Suppressor macrophage treated with lipopolysaccharide for 1 hour (primary cell): ENCODE results near the gene HBG1.
A peak's percentile ranks its signal among the peaks of the same experiment; 100 is the strongest.

ENCODE experiments used
- DNase-seq, 3 donors: peaks; one replicate each; pipeline ENCODE4 v3.0.0-alpha.2; 2020 to 2022

The HBG1 gene

DNA sequence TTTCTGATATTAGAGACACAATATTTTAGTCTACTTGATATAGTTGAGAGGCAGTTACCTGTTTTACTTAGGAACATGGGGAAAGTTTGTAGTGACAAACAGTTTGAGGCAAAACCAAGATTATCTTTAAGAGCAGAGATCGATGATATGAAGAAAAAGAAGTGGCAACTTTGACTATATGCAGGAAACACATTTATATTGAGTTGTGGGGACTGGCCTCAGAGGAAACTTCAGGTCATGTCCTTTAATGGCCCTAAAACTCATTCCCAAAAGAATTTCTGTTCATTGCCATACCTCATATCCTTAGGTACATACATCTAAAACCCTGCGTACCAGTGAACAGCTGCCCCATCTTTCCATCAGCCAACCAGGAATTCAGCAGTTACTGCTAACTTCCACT lies 4.5 kb downstream of the HBG1 start:
- no peak for DNase-seq

DNA sequence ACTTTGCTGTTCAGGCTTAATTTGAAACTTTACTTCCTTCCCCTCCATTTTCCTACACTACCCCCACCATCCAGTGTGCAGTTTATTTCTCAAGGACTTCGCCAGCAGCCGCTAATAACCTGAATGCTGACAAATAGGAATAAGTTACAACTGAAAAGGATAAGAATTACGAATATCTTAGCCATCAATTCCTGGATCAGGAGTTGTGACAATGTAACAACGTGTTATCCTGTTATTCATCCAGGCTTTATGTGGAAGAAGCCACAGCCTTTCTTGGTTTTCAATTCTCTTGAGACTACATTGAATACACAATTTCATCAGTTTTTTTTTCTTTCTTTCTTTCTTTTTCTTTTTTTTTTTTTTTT lies 5.9 kb downstream of the HBG1 start:
- DNase-seq, result no peak

DNA sequence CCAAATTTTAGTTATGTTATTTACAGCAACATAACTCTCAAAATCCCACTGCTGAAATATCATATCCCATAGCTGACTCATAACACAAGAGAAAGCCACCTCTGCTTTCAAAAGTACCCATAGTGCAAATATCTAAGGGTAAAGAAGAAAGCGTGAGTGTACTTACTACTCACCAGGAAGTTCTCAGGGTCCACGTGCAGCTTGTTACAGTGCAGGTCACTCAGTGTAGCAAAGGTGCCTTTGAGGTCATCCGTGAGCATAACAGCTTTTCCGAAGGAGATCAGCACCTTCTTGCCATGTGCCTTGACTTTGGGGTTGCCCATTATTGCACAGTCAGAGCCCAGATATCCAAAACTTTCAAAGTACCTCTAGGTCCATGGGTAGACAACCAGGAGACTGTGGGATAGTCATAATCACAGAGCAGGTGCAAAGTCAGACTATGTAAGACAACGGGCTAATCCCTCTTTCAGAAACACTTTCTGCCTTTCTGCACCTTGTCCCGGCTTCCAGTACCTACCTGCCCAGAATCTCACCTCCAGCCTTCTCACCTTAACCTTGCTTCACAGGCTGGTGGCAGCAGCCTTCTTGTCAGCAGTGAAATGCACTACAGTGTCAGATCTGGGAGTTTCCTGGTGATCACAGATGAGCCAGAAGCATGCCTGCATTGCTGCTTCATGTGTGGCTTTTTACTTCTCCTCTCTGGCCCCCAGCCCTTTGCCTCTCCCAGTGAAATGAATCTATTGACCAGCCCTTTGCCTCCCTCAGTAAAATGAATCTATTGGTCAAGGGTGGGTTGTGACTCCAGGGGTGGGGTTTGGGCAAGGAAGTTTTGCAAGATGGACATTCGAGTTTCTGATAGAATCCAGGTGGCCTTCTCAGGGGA lies 6.5 kb downstream of the HBG1 start:
- DNase-seq, result no peak

DNA sequence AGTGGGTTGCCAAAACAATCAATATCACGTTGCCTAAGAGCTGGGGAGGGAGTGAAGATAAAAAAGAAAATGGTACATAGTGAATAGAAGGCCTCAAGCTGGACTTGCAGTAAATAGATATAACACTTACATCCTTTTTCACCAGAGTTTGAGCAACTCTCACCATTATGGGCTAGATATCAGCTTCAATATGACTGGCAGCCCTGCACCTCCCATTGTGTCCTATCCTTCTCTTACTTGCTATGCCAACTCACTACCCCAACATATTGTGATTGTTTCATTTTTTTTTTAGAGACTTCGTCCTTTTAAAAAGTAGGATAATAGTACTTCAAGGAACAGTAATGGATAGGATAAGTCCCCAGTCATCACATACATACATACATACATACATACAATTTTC lies 7.4 kb downstream of the HBG1 start:
- no peak for DNase-seq

DNA sequence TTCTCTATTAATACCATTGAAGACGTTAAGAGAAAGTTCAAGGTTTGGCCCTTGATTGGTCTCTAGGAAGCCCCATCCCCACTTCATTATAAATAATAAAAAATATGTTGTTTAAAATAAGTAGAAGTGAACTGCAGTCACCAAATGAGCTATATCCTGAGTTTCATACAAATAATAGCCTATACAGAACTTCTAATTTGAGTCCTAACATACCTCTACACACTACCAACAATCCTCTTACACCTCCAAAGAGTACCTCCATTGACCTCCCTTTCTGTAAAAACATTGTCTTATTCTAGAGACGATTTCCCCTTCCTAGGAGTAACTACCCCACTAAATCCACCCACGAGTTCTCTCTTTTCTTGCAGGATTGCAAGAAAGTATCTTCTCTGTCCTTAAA lies 8.2 kb downstream of the HBG1 start:
- no peak for DNase-seq

DNA sequence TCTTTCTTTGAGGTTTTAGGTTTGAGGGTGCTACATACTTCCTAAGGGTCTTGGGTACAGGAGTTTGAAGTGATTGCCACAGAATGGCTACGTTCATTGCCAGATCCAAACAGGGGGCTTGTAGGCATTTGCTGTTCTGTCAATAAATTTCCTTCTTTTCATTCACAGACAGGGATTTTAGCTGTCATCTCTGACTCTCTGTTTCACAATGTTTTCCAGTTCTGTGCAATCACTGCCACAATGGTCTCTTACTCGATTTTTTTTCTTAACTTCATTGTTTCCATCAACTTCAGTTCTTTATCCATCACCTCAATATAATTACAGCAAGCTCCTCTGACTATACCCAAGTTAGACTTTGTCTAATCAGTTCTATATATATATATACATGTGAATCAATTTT lies 9.2 kb downstream of the HBG1 start:
- DNase-seq, result no peak

DNA sequence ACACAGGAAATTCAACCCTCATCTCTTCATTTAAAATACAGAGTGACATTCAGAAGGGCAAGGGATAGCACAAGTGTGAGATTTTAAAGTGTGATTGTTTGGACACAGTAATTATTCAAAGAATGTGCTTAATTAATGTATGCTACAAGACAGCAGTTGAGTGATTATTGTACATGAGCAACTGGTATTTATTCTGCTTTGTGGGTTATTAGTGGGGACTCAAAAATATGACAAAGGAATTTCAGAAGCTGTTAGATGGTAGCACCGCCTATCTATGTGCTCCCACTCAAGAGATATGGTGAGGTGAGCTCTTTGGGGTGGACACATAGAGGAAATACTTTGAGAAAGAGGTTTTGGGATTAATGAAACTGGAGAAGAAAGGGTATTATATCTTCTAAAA lies 9.6 kb downstream of the HBG1 start:
- no peak for DNase-seq

DNA sequence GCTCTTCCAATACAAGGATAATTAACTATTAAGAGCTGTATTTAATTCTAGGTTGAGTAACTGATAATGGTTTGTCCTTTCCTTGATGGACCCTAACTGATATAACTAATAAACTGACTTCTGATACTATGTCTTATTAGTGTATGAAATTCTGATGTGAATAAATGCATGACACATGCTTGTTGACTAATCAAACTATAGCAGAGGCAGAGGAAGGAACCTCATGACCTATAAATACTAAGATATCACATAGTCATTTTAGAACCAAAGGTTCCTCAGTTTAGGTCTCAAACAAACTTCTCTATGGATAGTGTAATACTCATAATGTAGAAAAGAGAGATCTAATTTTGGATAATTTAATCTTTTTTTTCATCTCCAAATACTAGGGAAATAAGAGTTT lies 10.6 kb downstream of the HBG1 start:
- peak; percentile 30 to 61 (median 51) for DNase-seq

DNA sequence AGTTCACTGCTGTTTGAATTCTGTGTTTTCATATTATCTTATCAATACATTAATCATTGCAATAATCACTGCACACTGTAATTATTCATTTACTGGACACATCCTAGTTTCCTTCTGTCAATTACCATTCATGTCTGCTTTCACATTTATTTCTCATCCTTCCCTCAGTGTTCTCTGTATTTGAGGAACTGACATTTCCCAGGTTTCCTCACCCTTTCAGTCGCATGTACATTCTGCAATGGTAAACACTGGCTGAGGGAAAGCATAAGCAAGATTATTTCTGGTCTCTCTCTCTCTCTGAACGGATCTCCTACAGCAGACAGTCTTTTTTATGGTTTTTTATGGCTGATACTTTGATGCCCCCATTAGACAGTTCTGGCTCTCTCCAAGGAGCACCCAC lies 11.2 kb downstream of the HBG1 start:
- DNase-seq, result peak; percentile 46 to 57 (median 50)

DNA sequence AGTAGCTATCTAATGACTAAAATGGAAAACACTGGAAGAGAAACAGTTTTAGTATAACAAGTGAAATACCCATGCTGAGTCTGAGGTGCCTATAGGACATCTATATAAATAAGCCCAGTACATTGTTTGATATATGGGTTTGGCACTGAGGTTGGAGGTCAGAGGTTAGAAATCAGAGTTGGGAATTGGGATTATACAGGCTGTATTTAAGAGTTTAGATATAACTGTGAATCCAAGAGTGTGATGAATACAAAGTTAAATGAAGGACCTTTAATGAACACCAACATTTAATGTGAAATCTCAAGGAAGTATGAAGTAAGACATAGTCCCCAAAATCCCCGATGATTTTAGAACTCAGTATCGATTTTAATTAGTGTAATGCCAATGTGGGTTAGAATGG lies 12.2 kb downstream of the HBG1 start:
- no peak for DNase-seq

DNA sequence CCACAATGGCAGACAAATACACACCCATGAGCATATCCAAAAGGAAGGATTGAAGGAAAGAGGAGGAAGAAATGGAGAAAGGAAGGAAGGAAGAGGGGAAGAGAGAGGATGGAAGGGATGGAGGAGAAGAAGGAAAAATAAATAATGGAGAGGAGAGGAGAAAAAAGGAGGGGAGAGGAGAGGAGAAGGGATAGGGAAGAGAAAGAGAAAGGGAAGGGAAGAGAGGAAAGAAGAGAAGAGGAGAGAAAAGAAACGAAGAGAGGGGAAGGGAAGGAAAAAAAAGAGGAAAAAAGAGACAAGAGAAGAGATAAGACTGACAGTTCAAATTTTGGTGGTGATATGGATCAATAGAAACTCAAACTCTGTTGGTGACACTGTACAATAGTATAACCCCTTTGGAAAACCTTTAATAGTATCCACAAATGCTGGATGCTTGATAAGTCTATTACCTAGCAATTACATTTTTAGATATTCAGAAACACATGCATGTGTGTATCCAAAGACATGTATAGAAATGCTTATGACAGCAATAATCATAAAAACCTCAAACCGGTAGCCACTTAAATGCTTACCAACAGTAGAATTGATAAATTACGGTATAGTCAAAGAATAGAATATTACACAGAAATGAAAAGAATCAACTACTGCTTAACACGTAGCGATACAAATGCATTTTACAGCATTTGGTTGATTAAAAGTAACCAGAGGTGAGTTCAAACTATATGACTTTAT lies 14.1 kb downstream of the HBG1 start:
- DNase-seq, result no peak

DNA sequence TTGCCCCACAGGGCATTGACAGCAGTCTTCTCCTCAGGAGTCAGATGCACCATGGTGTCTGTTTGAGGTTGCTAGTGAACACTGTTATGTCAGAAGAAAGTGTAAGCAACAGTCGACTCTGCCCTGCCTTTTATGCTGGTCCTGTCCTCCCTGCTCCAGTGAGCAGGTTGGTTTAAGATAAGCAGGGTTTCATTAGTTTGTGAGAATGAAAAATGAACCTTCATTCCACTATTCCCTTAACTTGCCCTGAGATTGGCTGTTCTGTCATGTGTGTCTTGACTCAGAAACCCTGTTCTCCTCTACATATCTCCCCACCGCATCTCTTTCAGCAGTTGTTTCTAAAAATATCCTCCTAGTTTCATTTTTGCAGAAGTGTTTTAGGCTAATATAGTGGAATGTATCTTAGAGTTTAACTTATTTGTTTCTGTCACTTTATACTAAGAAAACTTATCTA lies 15.2 kb downstream of the HBG1 start, which contains the start of gene HBD:
HBD (minus strand) TSS at position 103 of the 454 bp plus-strand sequence; CDS start at position 53, 50 bp downstream.
- DNase-seq, result peak in 1 of 3 donors; percentile 5

DNA sequence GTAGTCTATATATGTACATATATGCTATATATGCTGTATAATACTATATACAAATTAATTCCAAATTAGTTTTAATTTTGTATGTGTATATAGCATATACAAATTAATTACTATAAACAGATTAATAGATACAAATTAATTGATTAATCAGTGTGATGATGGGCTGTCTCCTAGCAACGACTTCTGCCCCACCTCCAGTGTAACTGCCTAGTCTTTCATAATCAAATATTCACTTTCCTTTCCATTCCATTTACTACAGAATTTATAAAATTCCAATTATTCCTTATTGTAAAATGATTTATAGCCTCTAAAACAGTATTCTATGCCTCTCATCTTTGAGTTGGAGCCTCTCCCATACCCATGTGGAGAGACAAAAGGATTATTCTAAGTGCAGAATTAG lies 16.4 kb downstream of the HBG1 start:
- DNase-seq, result no peak

DNA sequence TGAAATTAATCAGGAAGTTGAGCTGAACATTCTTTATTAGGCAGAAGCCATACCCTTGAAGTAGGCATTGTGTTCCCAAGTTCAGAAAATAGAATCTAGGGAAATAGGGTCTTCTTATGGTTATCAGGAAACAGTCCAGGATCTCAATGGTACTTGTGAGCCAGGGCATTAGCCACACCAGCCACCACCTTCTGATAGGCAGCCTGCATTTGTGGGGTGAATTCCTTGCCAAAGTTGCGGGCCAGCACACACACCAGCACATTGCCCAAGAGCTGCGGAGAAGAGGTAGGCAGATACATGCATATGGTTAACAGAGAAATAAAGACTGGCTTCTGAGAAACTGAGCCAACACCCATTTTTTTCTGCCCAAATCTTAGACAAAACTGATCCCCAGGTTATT lies 16.8 kb downstream of the HBG1 start:
- no peak for DNase-seq

DNA sequence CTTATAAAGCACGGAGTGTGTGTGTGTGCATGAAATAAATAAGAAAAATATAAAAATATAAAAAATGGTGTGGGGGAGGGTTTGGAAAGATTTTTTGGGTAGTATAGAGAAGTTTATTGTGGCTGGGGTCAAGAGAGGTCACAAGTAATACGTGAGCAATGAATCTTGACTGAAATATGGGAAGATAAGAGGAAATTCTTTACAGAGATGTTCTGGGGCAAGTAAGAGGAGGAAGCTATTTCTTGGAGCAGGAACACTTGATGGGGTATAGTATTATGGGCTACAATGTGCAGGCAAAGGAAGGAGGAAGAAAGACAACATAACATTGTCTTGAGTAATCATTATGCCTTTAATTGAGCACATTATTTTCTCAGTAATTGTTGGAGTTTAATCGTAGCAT lies 17.5 kb downstream of the HBG1 start:
- no peak for DNase-seq

DNA sequence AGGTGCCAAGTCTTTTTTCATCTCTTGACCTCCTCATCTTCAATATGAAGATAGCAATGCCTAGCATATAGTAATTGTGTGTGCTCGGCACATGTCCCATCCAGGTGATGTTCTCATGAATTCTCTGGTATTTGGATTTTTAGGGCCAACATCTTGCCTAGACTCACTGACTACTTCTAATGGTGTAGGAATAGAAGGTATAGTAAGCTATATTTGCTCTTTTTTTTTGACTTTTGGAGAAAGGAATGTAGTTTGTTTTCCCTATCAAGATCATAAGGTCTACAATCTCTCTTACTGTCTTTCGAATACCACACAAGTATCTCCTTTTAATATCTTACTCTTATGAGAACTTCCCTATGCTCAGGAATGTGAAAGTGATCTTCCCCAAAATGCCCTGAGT lies 18.5 kb downstream of the HBG1 start:
- no peak for DNase-seq

DNA sequence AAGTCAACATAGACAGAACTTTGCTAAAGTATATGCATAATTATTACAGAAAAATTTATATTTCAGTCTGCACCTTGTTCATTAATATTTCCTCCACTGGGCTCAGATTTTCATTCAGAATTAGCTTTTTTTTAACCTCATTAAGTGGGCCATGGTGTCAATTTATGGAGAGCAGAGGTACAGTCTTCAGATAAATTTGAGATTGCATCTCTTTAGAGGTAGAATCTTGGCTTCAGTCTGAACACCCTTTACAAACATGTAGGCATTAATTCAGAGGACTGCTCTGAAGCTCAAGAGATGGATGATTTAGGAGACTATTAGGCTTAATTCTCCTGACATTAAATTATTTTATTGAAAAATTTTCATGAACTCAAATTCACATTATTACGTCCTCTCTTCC lies 19.4 kb downstream of the HBG1 start:
- DNase-seq, result no peak

DNA sequence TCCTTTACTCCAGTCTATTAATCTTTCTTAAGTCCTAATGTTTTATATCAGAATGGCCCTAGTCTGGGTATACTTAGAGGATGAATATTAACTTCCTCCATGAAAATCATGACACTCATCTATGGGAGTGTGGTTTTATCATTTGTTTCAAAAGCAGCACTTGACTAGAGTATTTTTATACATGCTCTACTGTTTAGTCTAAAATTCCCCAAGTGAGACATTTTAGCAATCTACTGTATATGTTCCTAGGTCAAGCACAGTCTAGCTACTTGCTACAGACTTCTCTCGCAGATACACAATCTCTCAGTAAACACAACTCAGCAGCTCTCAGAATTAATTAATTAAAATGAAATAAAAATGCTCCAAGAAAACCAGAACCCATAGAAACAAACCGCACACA lies 19.9 kb downstream of the HBG1 start:
- no peak for DNase-seq

DNA sequence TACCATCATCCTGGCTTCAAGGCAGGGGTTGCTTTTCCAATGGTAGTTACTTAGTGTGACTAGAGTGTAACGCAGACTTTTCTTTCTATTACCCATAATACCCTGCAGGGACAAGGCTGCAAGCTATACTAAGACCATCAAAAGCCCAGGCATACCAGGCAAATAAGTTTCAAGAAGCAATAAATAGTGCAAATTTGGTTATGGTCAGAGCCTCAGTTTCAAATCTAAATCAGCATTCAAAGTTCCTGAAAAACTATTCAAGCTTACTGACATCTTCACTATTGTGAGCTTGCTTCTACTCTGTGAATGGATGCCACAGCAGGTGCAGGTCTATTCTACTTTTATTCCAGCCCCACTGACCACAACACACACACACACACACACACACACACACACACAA lies 20.3 kb downstream of the HBG1 start:
- no peak for DNase-seq

DNA sequence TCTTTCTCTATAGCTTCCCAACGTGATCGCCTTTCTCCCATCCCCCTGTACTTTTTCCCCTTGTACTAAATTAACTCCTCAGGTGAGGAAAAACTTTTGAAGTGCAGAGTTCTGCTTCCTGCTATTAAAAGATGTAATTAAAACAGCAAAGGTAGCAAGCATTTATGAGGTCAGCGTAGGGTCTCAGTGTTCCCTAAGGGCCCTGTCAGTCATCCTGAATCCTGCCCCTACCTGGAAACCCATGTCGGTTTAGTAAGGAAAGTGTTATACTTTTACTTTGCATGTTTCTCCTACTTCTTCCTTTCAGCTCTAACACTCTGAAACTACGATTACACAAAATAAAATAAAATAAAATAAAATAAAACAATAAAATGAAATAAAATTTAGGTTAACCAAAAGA lies 21.5 kb downstream of the HBG1 start:
- DNase-seq, result no peak

DNA sequence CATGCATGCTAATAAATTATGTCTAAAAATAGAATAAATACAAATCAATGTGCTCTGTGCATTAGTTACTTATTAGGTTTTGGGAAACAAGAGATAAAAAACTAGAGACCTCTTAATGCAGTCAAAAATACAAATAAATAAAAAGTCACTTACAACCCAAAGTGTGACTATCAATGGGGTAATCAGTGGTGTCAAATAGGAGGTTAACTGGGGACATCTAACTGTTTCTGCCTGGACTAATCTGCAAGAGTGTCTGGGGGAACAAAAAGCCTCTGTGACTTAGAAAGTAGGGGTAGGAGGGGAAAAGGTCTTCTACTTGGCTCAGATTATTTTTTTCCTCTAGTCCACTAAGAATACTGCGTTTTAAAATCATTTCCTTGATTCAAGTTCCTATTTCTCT lies 22.0 kb downstream of the HBG1 start:
- DNase-seq, result no peak

DNA sequence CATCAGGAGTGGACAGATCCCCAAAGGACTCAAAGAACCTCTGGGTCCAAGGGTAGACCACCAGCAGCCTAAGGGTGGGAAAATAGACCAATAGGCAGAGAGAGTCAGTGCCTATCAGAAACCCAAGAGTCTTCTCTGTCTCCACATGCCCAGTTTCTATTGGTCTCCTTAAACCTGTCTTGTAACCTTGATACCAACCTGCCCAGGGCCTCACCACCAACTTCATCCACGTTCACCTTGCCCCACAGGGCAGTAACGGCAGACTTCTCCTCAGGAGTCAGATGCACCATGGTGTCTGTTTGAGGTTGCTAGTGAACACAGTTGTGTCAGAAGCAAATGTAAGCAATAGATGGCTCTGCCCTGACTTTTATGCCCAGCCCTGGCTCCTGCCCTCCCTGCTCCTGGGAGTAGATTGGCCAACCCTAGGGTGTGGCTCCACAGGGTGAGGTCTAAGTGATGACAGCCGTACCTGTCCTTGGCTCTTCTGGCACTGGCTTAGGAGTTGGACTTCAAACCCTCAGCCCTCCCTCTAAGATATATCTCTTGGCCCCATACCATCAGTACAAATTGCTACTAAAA lies 22.8 kb downstream of the HBG1 start, which contains the start of gene HBB:
HBB (minus strand) TSS at position 340 of the 579 bp plus-strand sequence; CDS start at position 290, 50 bp downstream.
- DNase-seq, result no peak

DNA sequence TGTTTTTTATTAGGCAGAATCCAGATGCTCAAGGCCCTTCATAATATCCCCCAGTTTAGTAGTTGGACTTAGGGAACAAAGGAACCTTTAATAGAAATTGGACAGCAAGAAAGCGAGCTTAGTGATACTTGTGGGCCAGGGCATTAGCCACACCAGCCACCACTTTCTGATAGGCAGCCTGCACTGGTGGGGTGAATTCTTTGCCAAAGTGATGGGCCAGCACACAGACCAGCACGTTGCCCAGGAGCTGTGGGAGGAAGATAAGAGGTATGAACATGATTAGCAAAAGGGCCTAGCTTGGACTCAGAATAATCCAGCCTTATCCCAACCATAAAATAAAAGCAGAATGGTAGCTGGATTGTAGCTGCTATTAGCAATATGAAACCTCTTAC lies 24.2 kb downstream of the HBG1 start:
- DNase-seq, result no peak
